GM21576 (cell line): Measurements from ENCODE around the gene CFD.
"Not testable (repeated sequence)": the region's sequence is repeated elsewhere in the genome, so short reads cannot be mapped to it uniquely, and the experiment has no call there.

ENCODE experiments used
- ATAC-seq: cut with Tn5 transposase; IDR thresholded peaks from one replicate; pipeline ENCODE4 v1.9.1; 2021; ENCODE audit warnings: mild to moderate bottlenecking, moderate library complexity; ENCODE audit not compliant: unreplicated experiment

Gene CFD

DNA sequence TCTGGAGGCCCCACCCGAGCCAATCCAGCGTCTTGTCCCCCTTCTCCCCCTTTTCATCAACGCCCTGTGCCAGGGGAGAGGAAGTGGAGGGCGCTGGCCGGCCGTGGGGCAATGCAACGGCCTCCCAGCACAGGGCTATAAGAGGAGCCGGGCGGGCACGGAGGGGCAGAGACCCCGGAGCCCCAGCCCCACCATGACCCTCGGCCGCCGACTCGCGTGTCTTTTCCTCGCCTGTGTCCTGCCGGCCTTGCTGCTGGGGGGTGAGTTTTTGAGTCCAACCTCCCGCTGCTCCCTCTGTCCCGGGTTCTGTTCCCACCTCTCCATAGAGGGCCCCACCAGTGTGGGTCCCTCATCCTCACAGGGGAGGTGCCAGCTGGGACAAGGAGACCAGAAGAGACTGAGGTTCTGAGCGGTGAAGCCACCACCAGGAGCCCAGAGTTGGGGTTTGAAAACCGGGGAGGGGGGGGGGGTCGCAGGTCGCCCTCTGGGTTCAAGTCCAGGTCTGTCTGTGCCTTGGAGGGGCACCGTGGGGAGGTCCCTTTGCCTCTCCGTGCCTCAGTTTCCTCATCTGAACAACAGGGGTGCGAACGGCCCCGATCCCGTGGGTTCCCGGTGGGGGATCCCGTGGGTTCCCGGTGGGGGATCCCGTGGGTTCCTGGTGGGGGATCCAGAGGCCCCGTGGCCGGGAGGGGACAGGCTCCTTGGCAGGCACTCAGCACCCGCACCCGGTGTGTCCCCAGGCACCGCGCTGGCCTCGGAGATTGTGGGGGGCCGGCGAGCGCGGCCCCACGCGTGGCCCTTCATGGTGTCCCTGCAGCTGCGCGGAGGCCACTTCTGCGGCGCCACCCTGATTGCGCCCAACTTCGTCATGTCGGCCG, 7.1 kb upstream of the CFD start, which contains the start of gene ELANE:
Gene ELANE (plus strand): TSS at position 168 of the 878 bp plus-strand sequence. CDS start 26 bp downstream, at position 194.
- ATAC-seq = no peak

GRCh38 chr19:853014-853585, 6.4 kb upstream of the CFD start:
- no peak for ATAC-seq

DNA sequence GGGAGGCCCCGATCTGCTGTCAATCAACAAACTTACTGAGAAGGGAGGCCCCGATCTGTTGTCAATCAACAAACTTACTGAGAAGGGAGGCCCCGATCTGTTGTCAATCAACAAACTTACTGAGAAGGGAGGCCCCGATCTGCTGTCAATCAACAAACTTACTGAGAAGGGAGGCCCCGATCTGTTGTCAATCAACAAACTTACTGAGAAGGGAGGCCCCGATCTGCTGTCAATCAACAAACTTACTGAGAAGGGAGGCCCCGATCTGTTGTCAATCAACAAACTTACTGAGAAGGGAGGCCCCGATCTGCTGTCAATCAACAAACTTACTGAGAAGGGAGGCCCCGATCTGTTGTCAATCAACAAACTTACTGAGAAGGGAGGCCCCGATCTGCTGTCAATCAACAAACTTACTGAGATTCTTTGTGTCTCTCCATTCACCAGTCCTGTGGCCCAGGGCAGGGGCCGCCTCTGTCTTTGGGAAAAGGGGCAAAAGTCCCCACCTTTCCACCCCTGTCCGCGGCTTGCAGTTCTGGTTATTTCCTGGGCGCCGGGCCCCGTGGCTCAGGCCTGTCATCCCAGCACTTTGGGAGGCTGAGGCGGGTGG, 5.7 kb upstream of the CFD start:
- not testable (repeated sequence) for ATAC-seq

DNA sequence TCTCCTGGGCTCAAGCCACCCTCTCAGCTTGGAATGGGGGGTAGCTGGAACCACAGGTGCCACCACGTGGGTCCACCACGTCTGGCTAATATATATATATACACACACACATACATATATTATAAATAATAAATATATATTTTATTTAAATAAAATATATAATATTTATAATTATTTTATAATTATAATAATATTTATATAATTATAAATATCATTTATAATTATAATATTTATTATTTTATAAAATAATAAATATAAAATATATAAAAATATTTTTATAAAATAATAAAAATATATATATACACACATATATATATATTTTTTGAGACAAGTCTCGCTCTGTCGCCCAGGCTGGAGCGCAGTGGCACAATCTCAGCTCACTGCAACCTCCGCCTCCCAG, 4.9 kb upstream of the CFD start:
- no peak for ATAC-seq

DNA sequence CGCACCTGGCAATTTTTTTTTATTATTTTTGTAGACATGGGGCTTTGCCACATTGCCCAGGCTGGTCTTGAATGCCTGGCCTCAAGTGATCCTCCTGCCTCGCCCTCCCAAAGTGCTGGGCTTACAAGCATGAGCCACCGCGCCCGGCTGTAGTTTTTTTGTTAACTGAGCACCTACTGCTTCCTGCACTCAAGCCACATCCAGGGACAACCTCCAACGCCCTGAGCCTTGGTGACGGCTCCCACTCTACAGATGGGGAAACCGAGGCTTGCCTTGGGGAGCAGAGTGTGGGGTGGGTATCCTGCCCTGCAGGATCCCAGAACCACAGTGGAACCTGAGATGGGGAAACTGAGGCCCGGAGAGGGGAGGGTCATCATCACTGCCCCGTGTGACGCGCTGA, 4.3 kb upstream of the CFD start:
- no peak for ATAC-seq

DNA sequence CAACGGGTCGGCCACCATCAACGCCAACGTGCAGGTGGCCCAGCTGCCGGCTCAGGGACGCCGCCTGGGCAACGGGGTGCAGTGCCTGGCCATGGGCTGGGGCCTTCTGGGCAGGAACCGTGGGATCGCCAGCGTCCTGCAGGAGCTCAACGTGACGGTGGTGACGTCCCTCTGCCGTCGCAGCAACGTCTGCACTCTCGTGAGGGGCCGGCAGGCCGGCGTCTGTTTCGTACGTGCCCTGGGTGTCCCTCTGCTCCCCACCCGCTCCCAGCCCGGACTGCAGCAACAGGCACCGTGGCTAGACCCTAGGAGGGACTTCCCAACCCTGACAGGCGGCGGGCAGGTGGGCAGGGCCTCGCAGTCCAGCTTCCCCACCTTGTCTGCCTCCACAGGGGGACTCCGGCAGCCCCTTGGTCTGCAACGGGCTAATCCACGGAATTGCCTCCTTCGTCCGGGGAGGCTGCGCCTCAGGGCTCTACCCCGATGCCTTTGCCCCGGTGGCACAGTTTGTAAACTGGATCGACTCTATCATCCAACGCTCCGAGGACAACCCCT, 3.8 kb upstream of the CFD start:
- no peak for ATAC-seq

DNA sequence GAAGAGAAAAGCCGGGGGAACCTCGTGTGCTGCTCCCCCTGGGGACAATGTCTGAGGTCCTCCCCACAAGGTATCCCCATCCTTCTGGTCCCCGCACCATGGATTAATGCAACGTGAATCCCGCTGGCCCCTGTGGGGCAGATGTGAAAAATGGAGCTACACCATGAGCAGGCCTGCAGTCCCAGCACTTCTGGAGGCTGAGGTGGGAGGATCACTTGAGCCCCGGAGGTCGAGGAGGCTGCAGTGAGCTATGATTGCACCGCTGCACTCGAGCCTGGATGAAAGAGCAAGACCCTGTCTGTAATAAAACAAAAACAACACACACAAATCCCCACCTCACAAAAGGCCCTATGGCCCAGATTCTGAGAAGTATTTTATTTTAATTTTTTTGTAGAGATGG, 1.2 kb upstream of the CFD start:
- no peak for ATAC-seq

DNA sequence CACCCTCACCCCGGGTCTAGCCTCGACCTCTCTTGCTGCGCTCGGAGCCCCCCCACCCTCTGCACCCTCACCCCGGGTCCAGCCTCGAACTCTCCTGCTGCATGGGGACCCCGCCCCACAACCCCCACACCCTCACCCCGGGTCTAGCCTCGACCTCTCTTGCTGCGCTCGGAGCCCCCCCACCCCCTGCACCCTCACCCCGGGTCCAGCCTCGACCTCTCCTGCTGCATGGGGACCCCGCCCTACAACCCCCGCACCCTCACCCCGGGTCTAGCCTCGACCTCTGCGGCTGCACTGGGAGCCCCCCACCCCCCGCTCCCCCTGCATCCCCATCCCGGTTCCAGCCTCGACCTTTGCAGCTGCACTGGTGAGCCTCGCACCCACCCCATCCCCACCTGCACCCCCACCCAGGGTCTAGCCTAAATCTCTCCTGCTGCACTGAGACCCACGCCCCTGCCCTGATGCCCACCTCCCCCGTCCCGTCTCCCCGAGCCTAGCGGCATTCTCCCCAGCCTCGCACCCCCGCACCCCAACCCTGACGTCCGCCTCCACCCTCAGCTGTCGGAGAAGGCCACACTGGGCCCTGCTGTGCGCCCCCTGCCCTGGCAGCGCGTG, 1.8 kb downstream of the CFD start:
- no peak for ATAC-seq

DNA sequence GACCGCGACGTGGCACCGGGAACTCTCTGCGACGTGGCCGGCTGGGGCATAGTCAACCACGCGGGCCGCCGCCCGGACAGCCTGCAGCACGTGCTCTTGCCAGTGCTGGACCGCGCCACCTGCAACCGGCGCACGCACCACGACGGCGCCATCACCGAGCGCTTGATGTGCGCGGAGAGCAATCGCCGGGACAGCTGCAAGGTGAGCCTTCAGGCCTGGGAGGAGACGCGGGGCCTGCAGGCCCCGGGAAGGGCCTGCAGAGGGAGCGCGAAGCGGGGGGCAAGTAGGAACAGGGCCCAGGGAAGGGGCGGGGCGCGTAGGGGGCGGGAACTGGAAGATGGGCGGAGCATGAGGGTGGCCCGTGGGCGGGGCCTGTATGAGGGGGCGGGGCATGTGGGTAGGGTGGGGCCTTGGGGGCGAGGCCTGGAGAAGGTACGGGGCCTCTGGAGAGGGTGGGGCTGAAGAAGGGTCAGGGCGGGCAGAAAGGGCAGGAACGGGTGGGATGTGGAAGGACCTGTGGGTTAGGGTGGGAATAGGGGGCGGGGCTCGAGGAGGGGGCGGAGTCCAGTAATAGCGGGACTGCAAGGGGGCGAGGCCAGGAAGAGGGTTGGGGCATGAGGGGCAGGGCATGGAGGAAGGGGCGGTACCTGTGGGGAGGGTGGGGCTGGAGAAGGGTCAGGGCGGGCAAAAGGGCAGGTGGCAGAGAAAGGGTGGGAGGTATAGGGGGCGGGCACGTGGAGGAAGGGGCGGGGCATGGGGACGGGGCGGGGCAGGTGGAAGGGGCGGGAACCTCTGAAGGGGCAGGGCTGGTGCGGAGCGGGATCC, 2.5 kb downstream of the CFD start:
- ATAC-seq = no peak

- no peak for ATAC-seq
These were observed 3.3 kb downstream of the CFD start for GRCh38 chr19:862581-863314.

DNA sequence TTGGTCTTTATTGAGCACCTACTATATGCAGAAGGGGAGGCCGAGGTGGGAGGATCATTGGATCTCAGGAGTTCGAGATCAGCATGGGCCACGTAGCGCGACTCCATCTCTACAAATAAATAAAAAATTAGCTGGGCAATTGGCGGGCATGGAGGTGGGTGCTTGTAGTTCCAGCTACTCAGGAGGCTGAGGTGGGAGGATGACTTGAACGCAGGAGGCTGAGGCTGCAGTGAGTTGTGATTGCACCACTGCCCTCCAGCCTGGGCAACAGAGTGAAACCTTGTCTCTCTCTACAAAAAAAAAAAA, 3.8 kb downstream of the CFD start:
- no peak for ATAC-seq

GRCh38 chr19:866769-867300, 7.4 kb downstream of the CFD start:
- no peak for ATAC-seq

DNA sequence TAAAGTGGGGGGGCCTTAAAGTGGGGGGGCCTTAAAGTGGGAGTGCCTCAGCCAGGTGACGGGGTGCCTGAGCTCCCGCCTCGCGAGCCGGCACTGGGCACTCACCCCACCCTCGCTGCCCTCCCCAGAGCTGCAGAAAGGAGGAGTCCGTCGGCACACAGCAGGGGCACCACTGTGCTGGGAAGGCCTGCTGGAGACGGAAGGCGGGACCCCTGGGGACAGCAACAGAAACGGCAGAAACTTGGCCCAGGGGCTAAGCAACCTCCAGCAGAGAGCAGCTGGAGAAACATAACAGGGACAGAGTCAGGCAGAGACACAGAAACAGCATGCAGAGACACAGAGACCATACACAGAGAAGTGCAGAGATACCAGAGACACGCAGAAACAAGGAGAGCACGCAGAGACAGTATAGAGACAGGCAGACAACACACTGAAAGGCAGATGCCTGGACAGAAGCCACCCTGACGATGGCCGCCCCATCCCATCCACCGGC, 7.9 kb downstream of the CFD start:
- no peak for ATAC-seq

DNA sequence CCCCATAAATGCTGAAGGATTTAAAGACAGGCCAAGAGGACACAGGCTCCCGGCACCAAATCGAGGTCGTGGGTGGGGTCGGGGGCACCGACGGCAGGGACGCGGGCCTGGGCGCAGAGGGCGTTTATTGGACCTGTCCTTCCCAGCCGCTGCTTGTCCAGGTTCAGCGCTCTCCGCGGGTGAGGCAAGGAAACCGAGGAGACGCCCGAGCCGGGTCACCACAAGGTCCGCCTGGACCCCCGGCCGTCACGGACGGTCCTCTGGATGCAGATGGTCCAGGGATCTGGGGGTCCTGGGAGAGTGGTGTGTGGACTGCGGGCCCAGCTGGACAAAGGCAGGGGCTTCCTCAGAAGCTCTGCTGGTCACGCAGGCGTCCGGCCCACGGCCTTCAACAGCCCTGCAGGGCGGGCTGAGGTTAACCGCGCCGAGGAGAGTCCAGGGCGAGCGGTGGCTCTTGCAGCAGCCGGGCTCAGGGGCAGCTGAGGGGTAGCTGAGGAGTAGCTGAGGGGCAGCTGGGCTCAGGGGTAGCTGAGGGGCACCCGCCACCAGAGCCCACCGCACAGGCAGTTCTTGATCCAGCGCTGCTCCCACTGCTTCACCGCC, 8.5 kb downstream of the CFD start:
- no peak for ATAC-seq

GRCh38 chr19:868458-869244, 9.2 kb downstream of the CFD start:
- ATAC-seq = no peak

DNA sequence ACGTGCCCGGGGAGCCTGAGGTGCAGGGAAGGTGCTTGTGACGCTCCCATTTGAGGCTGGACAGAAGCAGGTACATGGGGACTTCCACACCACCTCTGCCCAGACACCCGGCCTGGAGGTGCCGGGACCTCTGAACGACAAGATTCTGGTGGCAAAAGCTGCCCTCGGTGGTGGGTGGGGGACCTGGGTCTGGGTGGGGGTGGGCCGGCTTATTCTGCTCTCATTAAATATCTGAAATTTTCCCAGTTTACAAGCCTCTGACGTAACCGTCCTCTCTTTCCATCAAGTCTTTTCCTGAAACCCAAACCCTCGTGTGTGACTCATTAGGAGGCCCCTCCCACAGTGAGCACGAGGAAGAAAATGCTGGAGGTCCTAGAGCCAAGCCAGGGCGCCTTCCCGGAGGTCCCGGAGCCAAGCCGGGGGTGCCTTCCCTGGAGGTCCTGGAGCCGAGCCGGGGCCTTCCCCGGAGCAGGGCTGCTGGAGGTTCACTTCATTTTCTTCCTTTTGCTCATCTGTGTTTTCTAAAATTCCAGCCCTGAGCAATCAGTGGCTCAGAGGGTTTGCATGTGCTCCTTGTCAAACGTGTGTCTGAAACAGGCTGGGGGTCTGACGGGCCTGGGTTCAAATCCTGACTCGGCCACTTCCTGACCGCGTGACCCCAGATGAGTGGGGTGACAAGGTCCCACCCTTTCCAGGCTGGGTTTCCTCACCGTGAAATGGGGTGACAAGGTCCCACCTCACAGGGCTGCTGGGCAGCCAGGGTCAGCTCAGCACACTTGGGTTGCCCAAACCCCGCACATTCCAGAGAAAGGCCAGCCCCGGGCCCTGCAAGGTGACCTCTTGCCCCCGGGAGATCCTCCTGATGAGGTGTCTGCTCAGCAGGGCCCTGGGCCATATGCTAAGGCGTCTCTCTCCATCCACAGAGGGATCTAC, 10.0 kb downstream of the CFD start:
- no peak for ATAC-seq

- ATAC-seq = no peak
These were observed 10.8 kb downstream of the CFD start for GRCh38 chr19:870314-870713.
